ENCODE results near the gene TARS1. TPM values are rescaled to one million over a fixed set of nuclear protein-coding genes. Genes with fewer than 3 reads are reported as not detected.

The TARS1 gene
- total and polyA plus RNA-seq, 10 of the 15 experiments (the other 5 are each of a cell fraction or from before 2014, with no cell fraction given), result 163 to 350 (median 228) TPM

- CTCF ChIA-PET, result interaction anchor here (0.6 to 4.5 kb wide), 5 partner anchors 409 to 536 kb away, joined by 3 to 40 read pairs (median 3); no protein-coding TSS in a partner anchor
- peaks cover 79% of the 10 kb centered on the region for H3K79me2 ChIP-seq (ENCODE audit: control insufficient read depth, insufficient read depth, low read length)
- TF ChIP-seq TARDBP (IDR thresholded peaks at IDR 0.05; ENCODE audit: borderline replicate concordance), result no peak
- TF ChIP-seq NR2C2 (IDR thresholded peaks at IDR 0.05; ENCODE audit: borderline replicate concordance, control insufficient read depth, insufficient read length, low read depth), result no peak
- TF ChIP-seq KDM1A (IDR thresholded peaks at IDR 0.05; ENCODE audit: borderline replicate concordance), result no peak
- no peak for TF ChIP-seq CEBPZ (IDR thresholded peaks at IDR 0.05; ENCODE audit: low read depth, low read length)
- TF ChIP-seq NFIC (IDR thresholded peaks at IDR 0.05; ENCODE audit: low read depth, low read length), result peak; percentile 30; the same call in 1 of the 2 replicates
- TF ChIP-seq CTCF (IDR thresholded peaks at IDR 0.05 in 2 of 3, conservative IDR thresholded peaks at IDR 0.05 in 1 of 3; ENCODE audit: control insufficient read depth in 2 of 3, extremely low read depth in 1 of 3, insufficient read depth in 1 of 3, low read depth in 3 of 3, low read length in 3 of 3), result no peak
- no peak for TF ChIP-seq HDAC6 (IDR thresholded peaks at IDR 0.05; ENCODE audit: unreplicated experiment)
- 0 out of 2 replicates have a peak, but pooled peaks have one; percentile 36 for TF ChIP-seq RUNX3 (IDR thresholded peaks at IDR 0.05; ENCODE audit: low read length)
- peak; percentile 32; the same call in 1 of the 2 replicates for TF ChIP-seq GABPA (IDR thresholded peaks at IDR 0.05; ENCODE audit: low read depth)
- no peak for TF ChIP-seq SUPT20H (IDR thresholded peaks at IDR 0.05; ENCODE audit: borderline replicate concordance, control insufficient read depth, low read depth, low read length)
- TF ChIP-seq, protein P1, sequence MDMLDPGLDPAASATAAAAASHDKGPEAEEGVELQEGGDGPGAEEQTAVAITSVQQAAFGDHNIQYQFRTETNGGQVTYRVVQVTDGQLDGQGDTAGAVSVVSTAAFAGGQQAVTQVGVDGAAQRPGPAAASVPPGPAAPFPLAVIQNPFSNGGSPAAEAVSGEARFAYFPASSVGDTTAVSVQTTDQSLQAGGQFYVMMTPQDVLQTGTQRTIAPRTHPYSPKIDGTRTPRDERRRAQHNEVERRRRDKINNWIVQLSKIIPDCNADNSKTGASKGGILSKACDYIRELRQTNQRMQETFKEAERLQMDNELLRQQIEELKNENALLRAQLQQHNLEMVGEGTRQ (IDR thresholded peaks at IDR 0.05; ENCODE audit: borderline replicate concordance, low read depth, low read length), result no peak
- TF ChIP-seq ASH2L (IDR thresholded peaks at IDR 0.05; ENCODE audit: borderline replicate concordance, low read depth), result no peak
- TF ChIP-seq E2F4 (IDR thresholded peaks at IDR 0.05; ENCODE audit: low read depth, low read length), result no peak
- TF ChIP-seq ZNF274 (IDR thresholded peaks at IDR 0.05; ENCODE audit: insufficient read depth, insufficient read length), result no peak
Observed at GRCh38 chr5:33441241-33442177, 744 bp downstream of the TARS1 start.

More at GRCh38 chr5:33441241-33442177, 744 bp downstream of the TARS1 start:
- intact Hi-C loops (cut with micrococcal nuclease; ENCODE audit: unreplicated experiment) (loop anchor here (10.0 kb wide), 1 partner anchor 233 kb away; no protein-coding TSS in a partner anchor), in situ Hi-C loops (cut with MboI) (loop anchor here (5.0 to 25.0 kb wide), 3 partner anchors 491 to 1473 kb away; partner anchors contain the start of genes BRIX1 and RAD1)
- DNase-seq (ENCODE audit: low read depth, low spot score) (peak; percentile 21), FAIRE-seq (no peak), ATAC-seq (peak; percentile 56)
- Histone ChIP-seq H3K9ac (ENCODE audit: control insufficient read depth, insufficient read depth, low read length) (peak overlapping the region; percentile 92), H3K27ac (ENCODE audit: control insufficient read depth, insufficient read depth) (peak overlapping the region; percentile 92), H3K4me1 (ENCODE audit: control insufficient read depth, insufficient read depth, low read length) (no peaks in the 10 kb centered on the region), H3K36me3 (ENCODE audit: control insufficient read depth in 2 of 2, insufficient read depth in 2 of 2, low read length in 1 of 2) (peaks cover 0 to 11% of the 10 kb centered on the region in 2 experiments; a peak in 2 of 4 replicates), H3K4me3 (peak overlapping the region; percentile 86), H3K9me3 (replicated peaks; ENCODE audit: control insufficient read depth, insufficient read depth, low read length) (no peaks in the 10 kb centered on the region), H4K20me1 (ENCODE audit: control insufficient read depth, insufficient read depth) (no peaks in the 10 kb centered on the region), H3K27me3 (replicated peaks in 1 of 2; ENCODE audit: control insufficient read depth in 2 of 2, insufficient read depth in 2 of 2, low read length in 1 of 2) (no peaks in the 10 kb centered on the region), H3K4me2 (ENCODE audit: control insufficient read depth, insufficient read depth) (peak overlapping the region; percentile 52), H2AFZ (ENCODE audit: control insufficient read depth, low read depth, low read length) (peak overlapping the region; percentile 90)
- ChIA-PET SMC1A (ENCODE audit: uncharacterized antibody, unreplicated experiment) (interaction anchor here (0.5 to 5.0 kb wide), 4 partner anchors 28 to 492 kb away, joined by 3 to 65 read pairs (median 4); partner anchors contain the start of gene RXFP3), POLR2A (interaction anchor here (2.1 kb wide), 1 partner anchor 529 kb away, joined by 5 read pairs; no protein-coding TSS in a partner anchor), RAD21 (ENCODE audit: unreplicated experiment) (interaction anchor here (1.2 to 4.8 kb wide), 4 partner anchors 234 to 528 kb away, joined by 3 to 83 read pairs (median 18); partner anchors contain the start of gene RXFP3)
- under 1% methylated on average over 21 of the region's 22 CpGs for WGBS (ENCODE audit: insufficient coverage, insufficient replicate concordance, low lambda C conversion rate, missing lambda C conversion rate)
- BruUV-seq (replicated peaks), result TSS peak; percentile 73
